ENCODE measurements around the gene MYO3B.
"Not testable (repeated sequence)": the region's sequence is repeated elsewhere in the genome, so short reads cannot be mapped to it uniquely, and the experiment has no call there.

MYO3B gene

GRCh38 chr2:170462433-170463205 is 284.7 kb downstream of the MYO3B start:
- DNase-seq (ENCODE audit: low read depth in 2 of 2, low spot score in 1 of 2), result no peak

DNA sequence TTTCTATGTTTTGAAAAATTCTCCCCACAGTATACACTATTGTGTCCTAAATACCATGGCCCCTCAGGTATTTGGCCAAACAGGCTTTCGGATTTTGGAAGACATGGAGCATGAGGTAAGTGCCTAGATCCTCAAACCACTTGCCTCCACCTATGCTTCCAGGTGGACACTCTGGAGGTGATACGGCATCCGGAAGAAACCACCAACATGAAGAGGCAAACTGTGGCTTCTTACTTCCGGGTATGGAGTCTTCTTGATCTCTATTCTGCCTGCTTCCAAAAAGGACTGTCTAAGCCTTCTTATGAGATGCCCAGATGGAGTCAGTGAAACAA is 285.2 kb downstream of the MYO3B start:
- DNase-seq (ENCODE audit: low read depth in 2 of 2, low spot score in 1 of 2), result no peak

DNA sequence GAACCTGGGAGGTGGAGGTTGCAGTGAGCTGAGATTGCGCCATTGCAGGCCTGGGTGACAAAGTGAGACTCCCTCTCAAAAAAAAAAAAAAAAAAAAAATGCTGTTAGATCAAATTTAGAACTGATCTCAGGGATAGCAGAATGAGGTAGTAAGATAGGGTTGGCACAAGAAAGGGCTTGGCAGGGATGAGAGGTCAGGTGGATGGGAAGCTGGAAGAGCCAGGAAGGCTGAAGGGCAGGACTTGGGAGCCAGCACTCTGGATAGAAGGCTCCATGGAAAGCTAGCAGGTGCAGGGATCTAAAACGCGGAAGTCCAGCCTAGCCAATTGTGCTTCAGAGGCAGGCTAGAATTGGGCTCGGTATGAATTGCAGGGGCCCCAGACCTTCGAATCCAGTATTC is 286.3 kb downstream of the MYO3B start:
- DNase-seq (ENCODE audit: low read depth in 2 of 2, low spot score in 1 of 2), result no peak

DNA sequence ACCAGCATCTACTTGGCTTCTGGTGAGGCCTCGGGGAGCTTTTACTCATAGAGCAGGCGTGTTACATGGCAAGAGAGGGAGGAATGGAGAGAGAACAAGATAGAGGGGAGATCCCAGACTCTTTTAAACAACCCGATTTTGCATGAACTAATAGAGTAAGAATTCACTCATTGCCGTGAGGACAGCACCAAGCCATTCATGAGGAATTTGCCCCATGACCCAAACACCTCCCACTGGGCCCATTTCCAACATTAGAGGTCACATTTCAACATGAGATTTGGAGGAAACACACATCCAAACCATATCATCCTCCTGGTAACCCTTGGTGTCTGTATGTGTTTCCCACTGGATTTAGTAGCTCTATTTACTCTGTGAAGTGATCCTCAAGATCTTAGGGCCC is 287.3 kb downstream of the MYO3B start:
- DNase-seq (ENCODE audit: low read depth in 2 of 2, low spot score in 1 of 2), result no peak

DNA sequence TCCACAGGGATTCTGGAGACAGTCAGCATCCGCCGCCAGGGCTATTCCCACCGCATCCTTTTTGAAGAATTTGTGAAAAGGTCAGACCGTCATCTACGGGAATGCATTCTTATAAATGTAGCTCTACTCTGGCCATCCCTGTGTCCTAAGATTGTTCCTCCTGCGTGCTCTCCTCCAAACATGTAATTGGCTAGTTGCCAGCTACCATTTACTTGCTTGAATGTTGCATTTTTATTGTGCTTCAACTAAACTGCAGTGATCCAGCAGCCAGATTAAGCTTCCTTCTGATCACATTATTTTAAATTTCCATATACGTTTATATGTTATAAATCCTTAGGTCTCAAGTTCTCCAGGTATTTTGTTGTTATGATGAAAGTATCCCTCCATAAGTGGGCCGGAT is 288.7 kb downstream of the MYO3B start:
- DNase-seq (ENCODE audit: low read depth in 2 of 2, low spot score in 1 of 2), result no peak

DNA sequence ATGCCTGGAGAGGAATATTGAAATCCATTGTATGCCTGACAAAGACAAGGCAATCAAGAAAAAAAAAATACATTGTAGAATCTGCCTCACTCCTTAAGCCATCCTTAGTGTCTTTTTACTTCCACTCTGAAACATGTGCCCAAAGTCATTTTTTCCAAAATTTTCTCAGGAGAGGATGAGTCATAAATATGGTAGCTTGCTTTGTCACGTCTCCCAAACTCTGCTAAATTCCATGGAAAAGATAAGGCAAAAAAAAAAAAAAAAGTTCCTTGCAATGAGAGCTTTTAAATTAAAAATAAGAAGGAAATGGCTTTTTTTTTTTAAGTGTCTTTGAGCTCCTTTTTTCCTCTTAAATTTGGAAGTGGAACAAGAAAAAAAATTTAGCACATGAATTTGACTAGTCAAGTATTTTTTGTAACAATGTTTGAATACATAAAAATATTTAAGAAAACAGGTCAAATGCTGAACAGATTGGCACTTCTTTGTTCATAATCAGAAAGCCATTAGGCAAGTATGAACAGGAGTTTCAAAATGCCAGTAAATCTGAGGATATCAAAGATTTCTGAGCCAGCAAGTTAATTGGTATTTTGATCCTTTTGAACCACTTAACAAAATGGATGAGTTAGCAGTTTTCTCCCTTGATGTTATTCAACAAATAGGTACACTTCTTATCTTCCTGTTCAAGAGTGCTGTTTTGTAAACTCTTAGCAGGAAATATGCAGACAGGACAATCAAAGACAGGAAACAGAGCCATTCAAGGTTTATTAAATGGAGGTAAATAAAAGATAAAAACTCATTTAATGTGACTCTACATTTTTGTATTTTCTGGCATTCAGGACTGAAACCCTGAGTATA is 289.8 kb downstream of the MYO3B start:
- no peak for DNase-seq (ENCODE audit: low read depth in 2 of 2, low spot score in 1 of 2)

GRCh38 chr2:170468557-170468956 is 290.6 kb downstream of the MYO3B start:
- DNase-seq (ENCODE audit: low read depth in 2 of 2, low spot score in 1 of 2), result no peak

DNA sequence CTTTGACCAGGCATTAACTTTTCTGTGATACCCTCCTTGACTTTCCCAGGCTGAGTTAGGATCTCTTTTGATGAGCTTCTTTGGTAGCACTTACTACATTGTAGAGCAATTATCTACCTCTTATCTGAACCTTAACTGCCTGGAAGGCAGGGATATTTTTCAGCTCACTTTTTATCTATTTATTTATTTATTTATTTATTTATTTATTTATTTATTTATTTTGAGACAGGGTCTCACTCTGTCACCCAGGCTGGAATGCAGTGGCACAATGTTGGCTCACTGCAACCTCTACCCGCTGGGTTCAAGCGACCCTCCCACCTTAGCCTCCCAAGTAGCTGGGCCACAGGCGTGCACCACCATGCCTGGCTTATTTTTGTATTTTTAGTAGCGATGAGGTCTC is 294.6 kb downstream of the MYO3B start:
- not testable (repeated sequence) for DNase-seq (ENCODE audit: low read depth in 2 of 2, low spot score in 1 of 2)

GRCh38 chr2:170475878-170476277 is 297.9 kb downstream of the MYO3B start:
- DNase-seq (ENCODE audit: low read depth in 2 of 2, low spot score in 1 of 2), result no peak

- no peak for DNase-seq (ENCODE audit: low read depth in 2 of 2, low spot score in 1 of 2)
Measured at GRCh38 chr2:170477630-170478029, 299.7 kb downstream of the MYO3B start.

DNA sequence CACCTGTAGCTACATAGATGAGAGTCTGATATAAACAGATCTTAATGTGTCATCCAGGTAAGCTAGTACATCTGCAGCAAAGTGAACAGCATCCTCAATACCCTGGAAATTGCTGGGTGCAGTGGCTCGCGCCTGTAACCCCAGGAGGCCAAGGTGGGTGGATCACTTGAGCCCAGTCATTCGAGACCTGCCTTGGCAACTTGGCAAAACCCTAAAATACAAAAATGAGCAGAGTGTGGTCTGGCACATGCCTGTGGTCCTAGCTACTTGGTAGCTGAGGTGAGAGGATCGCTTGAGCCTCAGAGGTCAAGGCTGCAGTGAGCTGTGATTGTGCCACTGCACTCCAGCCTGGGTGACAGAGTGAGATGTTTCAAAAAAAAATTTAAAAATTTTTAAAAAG is 303.3 kb downstream of the MYO3B start:
- DNase-seq (ENCODE audit: low read depth in 2 of 2, low spot score in 1 of 2), result no peak

- no peak for DNase-seq (ENCODE audit: low read depth in 2 of 2, low spot score in 1 of 2)
Measured at GRCh38 chr2:170484552-170484951, 306.6 kb downstream of the MYO3B start.

GRCh38 chr2:170485254-170486026 is 307.5 kb downstream of the MYO3B start:
- DNase-seq (ENCODE audit: low read depth in 2 of 2, low spot score in 1 of 2), result no peak

DNA sequence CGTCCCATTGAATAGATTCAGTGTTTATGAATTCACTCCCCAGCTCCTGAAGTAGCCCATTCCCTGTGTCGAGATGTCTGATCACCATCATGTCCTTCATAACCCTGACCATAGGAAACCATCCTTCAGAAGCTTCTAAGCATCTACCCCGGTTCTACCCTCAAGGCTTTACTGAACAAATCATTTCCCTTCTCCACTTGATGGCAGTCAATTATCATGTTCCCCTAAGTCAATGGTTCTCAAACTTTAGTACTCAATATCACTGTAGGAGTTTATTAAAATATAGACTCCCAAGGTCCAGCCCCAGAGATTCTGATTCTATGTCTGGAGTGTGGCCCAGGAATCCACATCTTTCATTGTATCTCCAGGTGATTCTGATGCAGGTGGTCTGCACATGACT is 308.8 kb downstream of the MYO3B start:
- DNase-seq (ENCODE audit: low read depth in 2 of 2, low spot score in 1 of 2), result no peak

GRCh38 chr2:170488807-170489206 is 310.9 kb downstream of the MYO3B start:
- no peak for DNase-seq (ENCODE audit: low read depth in 2 of 2, low spot score in 1 of 2)

DNA sequence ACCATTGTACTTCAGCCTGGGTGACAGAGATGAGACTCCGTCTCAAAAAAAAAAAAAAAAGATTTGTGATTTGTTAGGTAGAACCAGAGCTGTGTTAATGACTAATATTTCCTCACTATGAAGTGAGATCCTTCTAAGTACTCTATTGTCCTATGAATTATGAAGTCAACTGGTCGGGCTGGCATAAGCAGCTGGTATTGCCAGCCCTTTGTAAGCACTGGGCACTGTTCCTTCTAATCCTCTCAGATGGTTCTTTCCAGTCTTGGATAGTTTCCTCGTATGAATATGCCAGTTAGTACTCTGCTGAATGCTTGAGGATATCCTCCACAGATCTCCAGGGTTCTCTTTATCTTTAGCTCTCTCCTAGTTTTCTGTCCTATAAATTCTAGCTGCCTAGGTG is 314.1 kb downstream of the MYO3B start:
- DNase-seq (ENCODE audit: low read depth in 2 of 2, low spot score in 1 of 2), result no peak

- DNase-seq (ENCODE audit: low read depth in 2 of 2, low spot score in 1 of 2), result no peak
Measured at GRCh38 chr2:170493426-170494097, 315.6 kb downstream of the MYO3B start.

GRCh38 chr2:170495896-170496295 is 317.9 kb downstream of the MYO3B start:
- DNase-seq (ENCODE audit: low read depth in 2 of 2, low spot score in 1 of 2), result no peak

GRCh38 chr2:170498619-170499018 is 320.7 kb downstream of the MYO3B start:
- no peak for DNase-seq (ENCODE audit: low read depth in 2 of 2, low spot score in 1 of 2)

- DNase-seq (ENCODE audit: low read depth in 2 of 2, low spot score in 1 of 2), result no peak
Measured at GRCh38 chr2:170500104-170500503, 322.2 kb downstream of the MYO3B start.

DNA sequence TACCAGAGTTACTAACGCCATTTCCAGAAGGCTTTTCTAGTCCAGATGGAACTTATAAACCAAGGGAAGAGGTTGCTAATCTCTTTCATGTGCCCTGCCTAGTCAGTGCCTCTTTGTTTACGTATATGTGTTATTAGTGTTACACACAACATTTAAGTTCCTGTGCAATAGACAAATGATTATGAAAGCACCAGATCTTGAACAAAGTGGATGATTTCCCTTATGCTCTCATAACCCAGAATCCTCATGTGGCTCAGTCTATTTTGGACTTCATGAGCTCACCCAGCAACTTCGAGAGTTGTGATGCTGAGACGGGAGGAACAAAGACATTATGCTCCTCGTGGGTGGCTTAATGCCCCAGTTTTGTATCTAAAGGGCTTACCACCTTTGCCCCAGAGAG is 322.8 kb downstream of the MYO3B start:
- no peak for DNase-seq (ENCODE audit: low read depth in 2 of 2, low spot score in 1 of 2)

Data from stimulated activated CD8-positive, alpha-beta memory T cell treated with anti-CD3 and anti-CD28 coated beads, Interleukin-4, amount 100 ng/mL, for 4 hours (primary cell).